Neural cell (in vitro differentiated cells): ENCODE measurements around the gene ACOXL. TPM values are rescaled to one million over a fixed set of nuclear protein-coding genes. Genes with fewer than 3 reads are reported as not detected.

Source experiments
- H2AFZ ChIP-seq: fragments of 200-600, 300-800 bp; sonication (generic), shearing (Covaris generic); 2 replicates; pipeline ENCODE4 v1.6.0; 2014; ENCODE audit warnings: low read depth, mild to moderate bottlenecking, antibody characterized with exemption, low read length, moderate library complexity
- H3F3A ChIP-seq: fragments of 200-600 bp; shearing (Covaris generic); 2 replicates; pipeline ENCODE4 v1.6.1; 2016; ENCODE audit warnings: mild to moderate bottlenecking, moderate library complexity, mixed read lengths, antibody characterized with exemption, low read length; ENCODE audit not compliant: insufficient read depth, poor library complexity, severe bottlenecking
- H3K27ac ChIP-seq: fragments of 200-600, 300-800 bp; sonication (generic), shearing (Covaris generic); 2 replicates; pipeline ENCODE4 v1.5.1; 2014; ENCODE audit warnings: mild to moderate bottlenecking, low read length, moderate library complexity
- H3K27me3 ChIP-seq: fragments of 300-800, 200-600 bp; sonication (generic), shearing (Covaris generic); 2 replicates; pipeline ENCODE4 v1.6.0; 2014; ENCODE audit warnings: mild to moderate bottlenecking, low read depth, low read length, moderate library complexity; ENCODE audit not compliant: insufficient read depth
- H3K36me3 ChIP-seq: fragments of 300-800, 200-600 bp; sonication (generic), shearing (Covaris generic); 2 replicates; pipeline ENCODE4 v1.5.1; 2014; ENCODE audit warnings: mild to moderate bottlenecking, antibody characterized with exemption, low read length, moderate library complexity; ENCODE audit not compliant: insufficient read depth
- H3K4me2 ChIP-seq: fragments of 300-800, 200-600 bp; sonication (generic), shearing (Covaris generic); 2 replicates; pipeline ENCODE4 v1.6.0; 2014; ENCODE audit warnings: mild to moderate bottlenecking, low read length
- H3K4me3 ChIP-seq: fragments of 300-800, 200-600 bp; sonication (generic), shearing (Covaris generic); 2 replicates; pipeline ENCODE4 v1.5.1; 2014; ENCODE audit warnings: mild to moderate bottlenecking, low read length, moderate library complexity
- H3K79me2 ChIP-seq: fragments of 200-600 bp; shearing (Covaris generic); replicated peaks from 2 replicates; pipeline ENCODE4 v1.6.0; 2014; ENCODE audit warnings: mild to moderate bottlenecking, low read length, moderate library complexity; ENCODE audit not compliant: insufficient read depth
- H3K9ac ChIP-seq: fragments of 300-800, 200-600 bp; sonication (generic), shearing (Covaris generic); 2 replicates; pipeline ENCODE4 v1.6.1; 2016; ENCODE audit warnings: mild to moderate bottlenecking, low read length, mixed read lengths
- H3K9me2 ChIP-seq: fragments of 200-600 bp; shearing (Covaris generic); 2 replicates; pipeline ENCODE4 v1.6.1; 2016; ENCODE audit warnings: mild to moderate bottlenecking, low read length, mixed read lengths; ENCODE audit not compliant: insufficient read depth
- H3K9me3 ChIP-seq: fragments of 200-600, 300-800 bp; sonication (generic), shearing (Covaris generic); 2 replicates; pipeline ENCODE4 v1.6.1; 2016; ENCODE audit warnings: mild to moderate bottlenecking, mixed run types, low read length, moderate library complexity, mixed read lengths
- H4K20me1 ChIP-seq: fragments of 200-600 bp; shearing (Covaris generic); 2 replicates; pipeline ENCODE4 v1.6.1; 2016; ENCODE audit warnings: mild to moderate bottlenecking, mixed run types; ENCODE audit not compliant: insufficient read depth
- EP300 ChIP-seq: fragments of 450-650 bp; conservative IDR thresholded peaks from 2 replicates; pipeline ENCODE4 v1.6.1; 2014; ENCODE audit warnings: antibody characterized with exemption, mild to moderate bottlenecking, moderate library complexity; ENCODE audit not compliant: poor library complexity, severe bottlenecking
- EZH2 ChIP-seq: fragments of 200-600, 300-800 bp; shearing (Covaris generic), sonication (generic); IDR thresholded peaks from 2 replicates; pipeline ENCODE4 v1.6.1; 2014; ENCODE audit warnings: antibody characterized with exemption, low read length, borderline replicate concordance, mild to moderate bottlenecking; ENCODE audit not compliant: insufficient read depth, poor library complexity, severe bottlenecking
- MXI1 ChIP-seq: fragments of 450-650 bp; conservative IDR thresholded peaks from 2 replicates; pipeline ENCODE4 v1.6.1; 2014; ENCODE audit warnings: antibody characterized with exemption, mild to moderate bottlenecking; ENCODE audit not compliant: poor library complexity, severe bottlenecking
- POLR2AphosphoS5 ChIP-seq: IDR thresholded peaks from 2 replicates; pipeline ENCODE4 v1.6.1; 2012
- RAD21 ChIP-seq: fragments of 450-650 bp; conservative IDR thresholded peaks from 2 replicates; pipeline ENCODE4 v1.6.1; 2014; ENCODE audit warnings: antibody characterized with exemption, mild to moderate bottlenecking, moderate library complexity
- SMC3 ChIP-seq: fragments of 450-650 bp; conservative IDR thresholded peaks from 2 replicates; pipeline ENCODE4 v1.6.1; 2014; ENCODE audit warnings: antibody characterized with exemption, mild to moderate bottlenecking, moderate library complexity; ENCODE audit not compliant: poor library complexity
- TAF1 ChIP-seq: IDR thresholded peaks from 2 replicates; pipeline ENCODE4 v1.6.1; 2012; ENCODE audit warnings: low read depth
- polyA plus RNA-seq: library from polyadenylated mRNA; depleted of rRNA; stranded (reverse); fragments of >200 nt; gene quantifications from 2 replicates; pipeline ENCODE4 v1.2.3, GENCODE V29; 2014
- TF ChIP-seq, protein P1 (sequence below): IDR thresholded peaks from 2 replicates; pipeline ENCODE4 v1.6.1; 2012; ENCODE audit warnings: borderline replicate concordance
- TF ChIP-seq, protein P2 (sequence below): fragments of 450-650 bp; IDR thresholded peaks from 2 replicates; pipeline ENCODE4 v1.5.1; 2014; ENCODE audit warnings: antibody characterized with exemption, mild to moderate bottlenecking, moderate library complexity; ENCODE audit not compliant: poor library complexity, severe bottlenecking

Gene ACOXL
- polyA plus RNA-seq, 1 donor from 2014 or later = not detected

DNA sequence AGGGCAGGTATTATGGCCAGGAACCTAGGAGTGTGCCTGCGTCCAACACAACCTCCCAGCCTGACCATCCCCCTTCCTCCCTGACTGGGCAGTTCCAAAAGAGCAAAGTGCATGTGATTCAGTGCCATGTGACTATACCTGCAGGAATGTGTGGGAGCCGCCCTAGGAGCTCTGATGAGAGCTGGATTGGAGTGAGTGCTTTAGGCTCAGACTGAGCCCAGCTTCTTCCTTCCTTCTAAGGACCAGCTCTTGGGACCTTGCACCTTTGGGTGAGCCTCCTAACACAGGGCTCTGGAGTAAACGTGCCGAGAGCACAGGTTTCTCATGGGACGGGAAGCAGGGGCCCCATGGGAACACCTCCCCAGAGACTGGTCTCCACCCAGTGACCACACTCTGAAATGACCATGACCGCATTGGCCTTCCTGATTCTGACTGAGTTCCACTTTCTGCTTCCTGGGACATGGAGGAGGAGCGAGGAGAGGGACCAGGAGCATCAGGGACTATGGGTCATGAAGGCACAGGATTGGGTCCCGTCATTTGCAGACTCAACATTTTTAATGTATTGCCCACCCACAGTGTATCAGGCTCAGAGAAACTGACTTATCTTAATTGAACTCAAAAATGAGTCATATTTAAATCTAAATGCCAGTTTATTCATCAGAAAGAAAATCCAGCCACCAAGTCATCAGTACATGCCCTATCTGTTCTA is 300.5 kb downstream of the ACOXL start:
- H3K27me3 ChIP-seq = no peaks in the 10 kb centered on the region
- no peak overlapping the region for H2AFZ ChIP-seq
- no peak overlapping the region for H3K4me2 ChIP-seq
- H3F3A ChIP-seq = no peaks in the 10 kb centered on the region
- H4K20me1 ChIP-seq = no peaks in the 10 kb centered on the region
- no peaks in the 10 kb centered on the region for H3K9me3 ChIP-seq
- TF ChIP-seq, protein P1, sequence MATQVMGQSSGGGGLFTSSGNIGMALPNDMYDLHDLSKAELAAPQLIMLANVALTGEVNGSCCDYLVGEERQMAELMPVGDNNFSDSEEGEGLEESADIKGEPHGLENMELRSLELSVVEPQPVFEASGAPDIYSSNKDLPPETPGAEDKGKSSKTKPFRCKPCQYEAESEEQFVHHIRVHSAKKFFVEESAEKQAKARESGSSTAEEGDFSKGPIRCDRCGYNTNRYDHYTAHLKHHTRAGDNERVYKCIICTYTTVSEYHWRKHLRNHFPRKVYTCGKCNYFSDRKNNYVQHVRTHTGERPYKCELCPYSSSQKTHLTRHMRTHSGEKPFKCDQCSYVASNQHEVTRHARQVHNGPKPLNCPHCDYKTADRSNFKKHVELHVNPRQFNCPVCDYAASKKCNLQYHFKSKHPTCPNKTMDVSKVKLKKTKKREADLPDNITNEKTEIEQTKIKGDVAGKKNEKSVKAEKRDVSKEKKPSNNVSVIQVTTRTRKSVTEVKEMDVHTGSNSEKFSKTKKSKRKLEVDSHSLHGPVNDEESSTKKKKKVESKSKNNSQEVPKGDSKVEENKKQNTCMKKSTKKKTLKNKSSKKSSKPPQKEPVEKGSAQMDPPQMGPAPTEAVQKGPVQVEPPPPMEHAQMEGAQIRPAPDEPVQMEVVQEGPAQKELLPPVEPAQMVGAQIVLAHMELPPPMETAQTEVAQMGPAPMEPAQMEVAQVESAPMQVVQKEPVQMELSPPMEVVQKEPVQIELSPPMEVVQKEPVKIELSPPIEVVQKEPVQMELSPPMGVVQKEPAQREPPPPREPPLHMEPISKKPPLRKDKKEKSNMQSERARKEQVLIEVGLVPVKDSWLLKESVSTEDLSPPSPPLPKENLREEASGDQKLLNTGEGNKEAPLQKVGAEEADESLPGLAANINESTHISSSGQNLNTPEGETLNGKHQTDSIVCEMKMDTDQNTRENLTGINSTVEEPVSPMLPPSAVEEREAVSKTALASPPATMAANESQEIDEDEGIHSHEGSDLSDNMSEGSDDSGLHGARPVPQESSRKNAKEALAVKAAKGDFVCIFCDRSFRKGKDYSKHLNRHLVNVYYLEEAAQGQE = no peak
- TF ChIP-seq MXI1 (no peak), POLR2AphosphoS5 (no peak), TAF1 (no peak), EP300 (no peak), RAD21 (no peak), SMC3 (no peak), EZH2 (no peak)
- TF ChIP-seq, protein P2, sequence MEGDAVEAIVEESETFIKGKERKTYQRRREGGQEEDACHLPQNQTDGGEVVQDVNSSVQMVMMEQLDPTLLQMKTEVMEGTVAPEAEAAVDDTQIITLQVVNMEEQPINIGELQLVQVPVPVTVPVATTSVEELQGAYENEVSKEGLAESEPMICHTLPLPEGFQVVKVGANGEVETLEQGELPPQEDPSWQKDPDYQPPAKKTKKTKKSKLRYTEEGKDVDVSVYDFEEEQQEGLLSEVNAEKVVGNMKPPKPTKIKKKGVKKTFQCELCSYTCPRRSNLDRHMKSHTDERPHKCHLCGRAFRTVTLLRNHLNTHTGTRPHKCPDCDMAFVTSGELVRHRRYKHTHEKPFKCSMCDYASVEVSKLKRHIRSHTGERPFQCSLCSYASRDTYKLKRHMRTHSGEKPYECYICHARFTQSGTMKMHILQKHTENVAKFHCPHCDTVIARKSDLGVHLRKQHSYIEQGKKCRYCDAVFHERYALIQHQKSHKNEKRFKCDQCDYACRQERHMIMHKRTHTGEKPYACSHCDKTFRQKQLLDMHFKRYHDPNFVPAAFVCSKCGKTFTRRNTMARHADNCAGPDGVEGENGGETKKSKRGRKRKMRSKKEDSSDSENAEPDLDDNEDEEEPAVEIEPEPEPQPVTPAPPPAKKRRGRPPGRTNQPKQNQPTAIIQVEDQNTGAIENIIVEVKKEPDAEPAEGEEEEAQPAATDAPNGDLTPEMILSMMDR = no peak
- H3K79me2 ChIP-seq = no peaks in the 10 kb centered on the region
- H3K9me2 ChIP-seq = no peaks in the 10 kb centered on the region
- no peak overlapping the region for H3K4me3 ChIP-seq
- H3K36me3 ChIP-seq = no peaks in the 10 kb centered on the region
- H3K9ac ChIP-seq = no peak overlapping the region
- no peak overlapping the region for H3K27ac ChIP-seq

DNA sequence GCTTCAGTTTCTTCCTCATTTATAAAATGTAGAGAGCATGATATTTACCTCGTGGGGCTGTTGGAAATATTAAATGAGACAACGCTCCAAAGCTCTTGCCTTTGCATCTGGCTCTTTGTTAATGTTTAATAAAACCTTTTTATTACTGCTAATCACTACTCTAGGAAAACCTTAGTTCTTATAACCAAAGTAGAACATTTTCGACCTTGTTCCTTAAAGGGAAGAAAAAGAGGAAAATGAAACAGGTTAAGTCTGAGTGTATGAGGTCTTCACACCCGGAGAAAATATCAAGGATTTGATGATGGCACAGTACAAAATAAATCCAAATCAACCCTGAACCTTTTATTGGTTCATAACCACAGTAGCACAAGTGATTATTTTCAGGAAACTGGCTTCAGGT is 301.8 kb downstream of the ACOXL start:
- H3K27me3 ChIP-seq = no peaks in the 10 kb centered on the region
- no peaks in the 10 kb centered on the region for H3K36me3 ChIP-seq
- TF ChIP-seq MXI1 = no peak
- no peak for TF ChIP-seq RAD21
- TF ChIP-seq SMC3 = no peak
- no peak for TF ChIP-seq EP300
- no peak for TF ChIP-seq POLR2AphosphoS5
- TF ChIP-seq, protein P2 = no peak
- no peak for TF ChIP-seq EZH2
- TF ChIP-seq TAF1 = no peak
- TF ChIP-seq, protein P1 = no peak
- no peak overlapping the region for H3K9ac ChIP-seq
- no peaks in the 10 kb centered on the region for H3K79me2 ChIP-seq
- no peaks in the 10 kb centered on the region for H3K9me2 ChIP-seq
- H3F3A ChIP-seq = no peaks in the 10 kb centered on the region
- no peaks in the 10 kb centered on the region for H4K20me1 ChIP-seq
- H3K27ac ChIP-seq = no peak overlapping the region
- H3K9me3 ChIP-seq = no peaks in the 10 kb centered on the region
- no peak overlapping the region for H3K4me3 ChIP-seq
- H3K4me2 ChIP-seq = no peak overlapping the region
- no peak overlapping the region for H2AFZ ChIP-seq
